Heart right ventricle (tissue), 16 donors: ENCODE measurements around the gene NUP205. TPM values are rescaled to one million over a fixed set of nuclear protein-coding genes. Genes with fewer than 3 reads are reported as not detected.
A peak's percentile ranks its signal among the peaks of the same experiment; 100 is the strongest.

Experiments used
- ATAC-seq, 8 donors: fragments of 200-7000 bp; cut with Tn5 transposase; one replicate each; pipeline ENCODE4 v1.9.1; 2020; ENCODE audit warnings: mild to moderate bottlenecking in 8 of 8, moderate library complexity in 8 of 8, moderate number of reproducible peaks in 1 of 8
- DNase-seq, 2 donors: peaks; one replicate each; pipeline ENCODE4 v3.0.0-alpha.2; 2020
- H3K27ac ChIP-seq, 10 donors: fragments of 200-600 bp; sonication (generic) in 2 of 10; one replicate each; pipeline versions ENCODE4 v1.5.0 to v1.8.0; 2020 to 2022; ENCODE audit warnings: mild to moderate bottlenecking in 3 of 10
- H3K27me3 ChIP-seq, 7 donors: fragments of 200-600 bp; one replicate each; pipeline ENCODE4 v1.8.0; 2021 to 2022; ENCODE audit warnings: mild to moderate bottlenecking in 2 of 7
- H3K36me3 ChIP-seq, 9 donors: fragments of 200-600 bp; sonication (generic) in 1 of 9; one replicate each; pipeline versions ENCODE4 v1.5.0 to v1.8.0; 2020 to 2022; ENCODE audit warnings: mild to moderate bottlenecking in 2 of 9
- H3K4me1 ChIP-seq, 9 donors: fragments of 200-600 bp; sonication (generic) in 1 of 9; one replicate each; pipeline versions ENCODE4 v1.5.0 to v1.8.0; 2020 to 2022; ENCODE audit warnings: mild to moderate bottlenecking in 4 of 9
- H3K4me3 ChIP-seq, 10 donors: fragments of 200-600 bp; sonication (generic) in 2 of 10; one replicate each; pipeline versions ENCODE4 v1.5.0 to v1.8.0; 2020 to 2022; ENCODE audit warnings: mild to moderate bottlenecking in 7 of 10, moderate library complexity in 2 of 10
- H3K9me3 ChIP-seq, 11 donors: fragments of 200-600 bp in 10 of 11; sonication (generic) in 2 of 11; one replicate each; pipeline versions ENCODE4 v1.5.0 to v1.8.0; 2013 to 2022; ENCODE audit warnings: mild to moderate bottlenecking in 2 of 11, control low read depth in 1 of 11, moderate library complexity in 1 of 11
- WGBS, 2 donors: extraction: QIAGEN DNeasy Blood & Tissue Kit; methylation state at CpG; one replicate each; pipeline ENCODE4 v1.1.7; 2013; ENCODE audit warnings: inconsistent platforms in 1 of 2; 5-methylcytosine and 5-hydroxymethylcytosine counted together
- intact Hi-C, 10 donors: fragments of 100-400 bp; cut with DNase I; formaldehyde crosslinking; loops; one replicate each; pipeline versions ENCODE4 v1.11.1 to v1.14.2; 2022
- polyA plus RNA-seq, 2 donors: library from polyadenylated mRNA; stranded (reverse); fragments of 200-250 nt; gene quantifications; one replicate each; pipeline ENCODE4 v1.2.3, GENCODE V29; 2013
- total RNA-seq, 10 donors: library from RNA; stranded (reverse); fragmentation: NEBNext Ultra II Directional in 3 of 10; extraction: Animal tissue kit (Norgen Biotek cat#: 25700) in 3 of 10; gene quantifications; one replicate each; pipeline versions ENCODE4 v1.2.1 to v1.2.4, GENCODE V29; 2021 to 2023
- TF ChIP-seq, protein P1 (sequence below), 9 donors: fragments of 200-600 bp; sonication (generic) in 2 of 9; IDR thresholded peaks; one replicate each; pipeline versions ENCODE4 v1.5.0 to v1.8.0; 2021 to 2022; ENCODE audit warnings: antibody characterized with exemption in 9 of 9, mild to moderate bottlenecking in 5 of 9, moderate library complexity in 1 of 9
- donor health status: Arrhythmogenic right ventricular cardiomyopathy.
- donor health status: ischemic (EF 13 %, LVEDD 7.1; RV severe dilation, severe dysfunction).
- donor health status: healthy with polysubstance abuse.
- donor health status: DM: no; HTN: yes; CAD: no.
- donor health status: DM: no; HTN: no; CAD: no.
- donor health status: ischemic (EF 25% LVEDD 6.9; RV normal size, moderate dysfunction).
- donor health status: ischemic (EF 25% LVEDD 5.7; RV mildly dilated, moderate dysfunction).
- donor health status: healthy.
- donor health status: DM: yes; HTN: yes; CAD: no.
- donor health status: Ischemic cardiomyopathy.
- donor health status: ischemic (EF 35%, LVEDD 5.7; RV mildly dilated, moderate dysfunction).
- donor health status: nonischemic (EF 11% LVEDD 7.7; RV severe dilation, severe dysfunction).
- donor health status: DM: yes; HTN: yes; CAD: no.
- donor health status: PGD.
- donor health status: ischemic (EF 29% LVEDD 5.4; RV normal size, mild dysfunction).
- donor health status: nonischemic (EF 23%, LVEDD 6.1; RV moderate dilation, normal function).

NUP205 gene
- total and polyA plus RNA-seq, 12 donors, result 11.6 to 23.6 (median 14.1) TPM

GRCh38 chr7:135669774-135670173 lies 112.1 kb downstream of the NUP205 start:
- 28 to 49% methylated on average over 1 of the region's 1 CpG for WGBS, 2 donors
- TF ChIP-seq, protein P1, sequence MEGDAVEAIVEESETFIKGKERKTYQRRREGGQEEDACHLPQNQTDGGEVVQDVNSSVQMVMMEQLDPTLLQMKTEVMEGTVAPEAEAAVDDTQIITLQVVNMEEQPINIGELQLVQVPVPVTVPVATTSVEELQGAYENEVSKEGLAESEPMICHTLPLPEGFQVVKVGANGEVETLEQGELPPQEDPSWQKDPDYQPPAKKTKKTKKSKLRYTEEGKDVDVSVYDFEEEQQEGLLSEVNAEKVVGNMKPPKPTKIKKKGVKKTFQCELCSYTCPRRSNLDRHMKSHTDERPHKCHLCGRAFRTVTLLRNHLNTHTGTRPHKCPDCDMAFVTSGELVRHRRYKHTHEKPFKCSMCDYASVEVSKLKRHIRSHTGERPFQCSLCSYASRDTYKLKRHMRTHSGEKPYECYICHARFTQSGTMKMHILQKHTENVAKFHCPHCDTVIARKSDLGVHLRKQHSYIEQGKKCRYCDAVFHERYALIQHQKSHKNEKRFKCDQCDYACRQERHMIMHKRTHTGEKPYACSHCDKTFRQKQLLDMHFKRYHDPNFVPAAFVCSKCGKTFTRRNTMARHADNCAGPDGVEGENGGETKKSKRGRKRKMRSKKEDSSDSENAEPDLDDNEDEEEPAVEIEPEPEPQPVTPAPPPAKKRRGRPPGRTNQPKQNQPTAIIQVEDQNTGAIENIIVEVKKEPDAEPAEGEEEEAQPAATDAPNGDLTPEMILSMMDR (IDR thresholded peaks at IDR 0.05), result no peak
- H3K9me3 ChIP-seq, result no peaks in the 10 kb centered on the region
- intact Hi-C loops, result loop anchor here (5.0 to 10.0 kb wide), 12 partner anchors 78 to 345 kb away; partner anchors contain the start of genes FAM180A (in 1 of the 10) and MTPN (in 1 of the 10)
- no peak overlapping the region for H3K4me3 ChIP-seq
- H3K27ac ChIP-seq, result peak overlapping the region in 7 of 10 donors; percentile 3 to 63 (median 53)
- H3K4me1 ChIP-seq, result peaks cover 2 to 85% (median 67%) of the 10 kb centered on the region in 9 donors
- peaks cover 0 to 20% (median 6%) of the 10 kb centered on the region in 9 donors for H3K36me3 ChIP-seq
- H3K27me3 ChIP-seq, result no peaks in the 10 kb centered on the region
- DNase-seq (no peak), ATAC-seq (peak in 3 of 8 donors; percentile 38 to 51 (median 43))

- TF ChIP-seq, protein P1 (IDR thresholded peaks at IDR 0.05), result no peak
- Histone ChIP-seq H3K27ac (peak overlapping the region in 7 of 10 donors; percentile 3 to 63 (median 53)), H3K36me3 (peaks cover 0 to 24% (median 6%) of the 10 kb centered on the region in 9 donors), H3K27me3 (no peaks in the 10 kb centered on the region), H3K4me1 (peaks cover 2 to 81% (median 63%) of the 10 kb centered on the region in 9 donors), H3K9me3 (no peaks in the 10 kb centered on the region), H3K4me3 (no peak overlapping the region)
- WGBS, 2 donors, result 31 to 42% methylated on average over 1 of the region's 1 CpG
- peak in 4 of 8 donors; percentile 6 to 47 (median 16) for ATAC-seq
- intact Hi-C loops, result loop anchor here in 9 of 10 donors (5.0 to 10.0 kb wide), 9 partner anchors 77 to 345 kb away; partner anchors contain the start of gene FAM180A (in 1 of the 9)
- DNase-seq, result no peak
Observed at GRCh38 chr7:135670179-135670578, 112.5 kb downstream of the NUP205 start.

GRCh38 chr7:135672560-135673359 lies 115.0 kb downstream of the NUP205 start:
- DNase-seq, result peak in 1 of 2 donors; percentile 53
- intact Hi-C loops, result loop anchor here in 9 of 10 donors (2.0 to 10.0 kb wide), 10 partner anchors 75 to 342 kb away; partner anchors contain the start of gene FAM180A (in 1 of the 9)
- peak; percentile 59 to 88 (median 82) for ATAC-seq
- Histone ChIP-seq H3K27me3 (no peaks in the 10 kb centered on the region), H3K9me3 (no peaks in the 10 kb centered on the region), H3K36me3 (peaks cover 0 to 45% (median 6%) of the 10 kb centered on the region in 9 donors), H3K4me1 (peaks cover 2 to 64% (median 44%) of the 10 kb centered on the region in 9 donors), H3K4me3 (no peak overlapping the region), H3K27ac (peak overlapping the region in 6 of 10 donors; percentile 31 to 63 (median 38))
- 26 to 37% methylated on average over 3 of the region's 3 CpGs for whole genome bisulfite sequencing, 2 donors
- TF ChIP-seq, protein P1 (IDR thresholded peaks at IDR 0.05), result peak; percentile 62 to 86 (median 78)

GRCh38 chr7:135673360-135673706 lies 115.6 kb downstream of the NUP205 start:
- DNase-seq (no peak), ATAC-seq (no peak)
- no peak overlapping the region for H3K4me3 ChIP-seq
- intact Hi-C loops, result loop anchor here in 9 of 10 donors (2.0 to 10.0 kb wide), 10 partner anchors 74 to 341 kb away; partner anchors contain the start of gene FAM180A (in 1 of the 9)
- peaks cover 2 to 70% (median 48%) of the 10 kb centered on the region in 9 donors for H3K4me1 ChIP-seq
- H3K36me3 ChIP-seq, result peaks cover 0 to 50% (median 6%) of the 10 kb centered on the region in 9 donors
- no peaks in the 10 kb centered on the region for H3K27me3 ChIP-seq
- WGBS, 2 donors, result 54 to 63% methylated on average over 6 of the region's 6 CpGs
- TF ChIP-seq, protein P1 (IDR thresholded peaks at IDR 0.05), result no peak
- H3K27ac ChIP-seq, result peak overlapping the region in 5 of 10 donors; percentile 31 to 63 (median 35)
- no peaks in the 10 kb centered on the region for H3K9me3 ChIP-seq
